BLaER1 treated with 17β-estradiol and CSF1 and Interleukin-3, amounts not matched to agents 10 nM and 100 nM (cell line): Measurements from ENCODE around the gene VMAC.

Source experiments
- H3K27ac ChIP-seq, 11 experiments: shearing (Covaris generic); formaldehyde crosslinking; 2 replicates each; pipeline ENCODE4 v1.8.1; 2022
- H3K27me3 ChIP-seq, 11 experiments: shearing (Covaris generic); formaldehyde crosslinking; 2 replicates each; pipeline ENCODE4 v1.8.1; 2022
- H3K36me3 ChIP-seq, 11 experiments: shearing (Covaris generic); formaldehyde crosslinking; 2 replicates each; pipeline ENCODE4 v1.8.1; 2022
- H3K4me1 ChIP-seq, 10 experiments: shearing (Covaris generic); formaldehyde crosslinking; 2 replicates each; pipeline ENCODE4 v1.8.1; 2022
- H3K4me2 ChIP-seq, 11 experiments: shearing (Covaris generic); formaldehyde crosslinking; 2 replicates each; pipeline ENCODE4 v1.8.1; 2022
- H3K4me3 ChIP-seq, 10 experiments: shearing (Covaris generic); formaldehyde crosslinking; 2 replicates each; pipeline ENCODE4 v1.8.1; 2022
- H3K9ac ChIP-seq, 11 experiments: shearing (Covaris generic); formaldehyde crosslinking; 2 replicates each; pipeline ENCODE4 v1.8.1; 2022
- H3K9me3 ChIP-seq, 11 experiments: shearing (Covaris generic); formaldehyde crosslinking; replicated peaks in 1 of 11; 2 replicates each; pipeline ENCODE4 v1.8.1; 2022
- H4K20me1 ChIP-seq, 11 experiments: shearing (Covaris generic); formaldehyde crosslinking; 2 replicates each; pipeline ENCODE4 v1.8.1; 2022
- Cebpa-rat ChIP-seq, 11 experiments: shearing (Covaris generic); IDR thresholded peaks; 2 replicates each; pipeline ENCODE4 v1.8.1; 2022

VMAC gene

GRCh38 chr19:5929625-5930024 is 25.0 kb downstream of the VMAC start:
- no peak overlapping the region for H3K4me3 ChIP-seq
- H3K9ac ChIP-seq: peak overlapping the region in 1 of 11 experiments; percentile 33; a peak in 1 of 22 replicates
- H3K4me2 ChIP-seq: no peak overlapping the region
- peaks cover 0 to 14% (median 10%) of the 10 kb centered on the region in 10 experiments; a peak in 8 of 20 replicates for H3K4me1 ChIP-seq
- TF ChIP-seq Cebpa-rat (IDR thresholded peaks at IDR 0.05): no peak
- H3K27me3 ChIP-seq: no peaks in the 10 kb centered on the region
- no peak overlapping the region for H3K27ac ChIP-seq
- peaks cover 10 to 79% (median 44%) of the 10 kb centered on the region in 11 experiments; a peak in 19 of 22 replicates for H4K20me1 ChIP-seq
- peaks cover 97 to 100% (median 100%) of the 10 kb centered on the region in 11 experiments for H3K36me3 ChIP-seq
- H3K9me3 ChIP-seq: no peaks in the 10 kb centered on the region

GRCh38 chr19:5931251-5931650 is 26.6 kb downstream of the VMAC start:
- H3K27ac ChIP-seq: no peak overlapping the region
- TF ChIP-seq Cebpa-rat (IDR thresholded peaks at IDR 0.05): no peak
- no peaks in the 10 kb centered on the region for H3K27me3 ChIP-seq
- no peak overlapping the region for H3K4me3 ChIP-seq
- H3K4me1 ChIP-seq: peaks cover 0 to 30% (median 25%) of the 10 kb centered on the region in 10 experiments; a peak in 15 of 20 replicates
- peaks cover 26 to 84% (median 54%) of the 10 kb centered on the region in 11 experiments; a peak in 20 of 22 replicates for H4K20me1 ChIP-seq
- H3K4me2 ChIP-seq: no peak overlapping the region
- no peak overlapping the region for H3K9ac ChIP-seq
- no peaks in the 10 kb centered on the region for H3K9me3 ChIP-seq
- H3K36me3 ChIP-seq: peaks cover 88 to 100% (median 98%) of the 10 kb centered on the region in 11 experiments

GRCh38 chr19:5932146-5932545 is 27.5 kb downstream of the VMAC start:
- Histone ChIP-seq H3K27me3 (no peaks in the 10 kb centered on the region), H3K36me3 (peaks cover 83 to 96% (median 94%) of the 10 kb centered on the region in 11 experiments), H3K27ac (no peak overlapping the region), H3K4me1 (peaks cover 5 to 36% (median 31%) of the 10 kb centered on the region in 10 experiments), H3K4me3 (no peak overlapping the region), H3K9me3 (no peaks in the 10 kb centered on the region), H3K4me2 (no peak overlapping the region), H4K20me1 (peaks cover 35 to 85% (median 55%) of the 10 kb centered on the region in 11 experiments; a peak in 21 of 22 replicates), H3K9ac (no peak overlapping the region)
- TF ChIP-seq Cebpa-rat (IDR thresholded peaks at IDR 0.05): 0 out of 22 replicates have a peak, but pooled peaks of 1 of the 11 experiments have one; percentile 13

GRCh38 chr19:5932609-5933262 is 28.1 kb downstream of the VMAC start:
- no peak overlapping the region for H3K4me3 ChIP-seq
- peaks cover 11 to 36% (median 32%) of the 10 kb centered on the region in 10 experiments for H3K4me1 ChIP-seq
- H3K9me3 ChIP-seq: no peaks in the 10 kb centered on the region
- no peak overlapping the region for H3K27ac ChIP-seq
- peaks cover 41 to 85% (median 58%) of the 10 kb centered on the region in 11 experiments; a peak in 21 of 22 replicates for H4K20me1 ChIP-seq
- H3K9ac ChIP-seq: no peak overlapping the region
- no peaks in the 10 kb centered on the region for H3K27me3 ChIP-seq
- no peak overlapping the region for H3K4me2 ChIP-seq
- TF ChIP-seq Cebpa-rat (IDR thresholded peaks at IDR 0.05): no peak
- peaks cover 77 to 93% (median 89%) of the 10 kb centered on the region in 11 experiments for H3K36me3 ChIP-seq

- Histone ChIP-seq H3K4me1 (peaks cover 15 to 42% (median 40%) of the 10 kb centered on the region in 10 experiments), H3K36me3 (peaks cover 69 to 93% (median 83%) of the 10 kb centered on the region in 11 experiments), H4K20me1 (peaks cover 47 to 93% (median 65%) of the 10 kb centered on the region in 11 experiments; a peak in 21 of 22 replicates), H3K9ac (peak overlapping the region in 3 of 11 experiments; percentile 14 to 31 (median 25); a peak in 5 of 22 replicates), H3K4me2 (no peak overlapping the region), H3K27me3 (no peaks in the 10 kb centered on the region), H3K9me3 (no peaks in the 10 kb centered on the region), H3K4me3 (no peak overlapping the region), H3K27ac (no peak overlapping the region)
- no peak for TF ChIP-seq Cebpa-rat (IDR thresholded peaks at IDR 0.05)
These were observed 28.9 kb downstream of the VMAC start for GRCh38 chr19:5933391-5934068.

GRCh38 chr19:5934069-5934401 is 29.4 kb downstream of the VMAC start:
- TF ChIP-seq Cebpa-rat (IDR thresholded peaks at IDR 0.05): no peak
- no peak overlapping the region for H3K4me2 ChIP-seq
- H4K20me1 ChIP-seq: peaks cover 51 to 98% (median 68%) of the 10 kb centered on the region in 11 experiments; a peak in 21 of 22 replicates
- H3K36me3 ChIP-seq: peaks cover 64 to 93% (median 82%) of the 10 kb centered on the region in 11 experiments
- no peak overlapping the region for H3K4me3 ChIP-seq
- no peaks in the 10 kb centered on the region for H3K27me3 ChIP-seq
- H3K9me3 ChIP-seq: no peaks in the 10 kb centered on the region
- no peak overlapping the region for H3K27ac ChIP-seq
- peak overlapping the region in 3 of 11 experiments; percentile 14 to 31 (median 25); a peak in 4 of 22 replicates for H3K9ac ChIP-seq
- peaks cover 15 to 47% (median 45%) of the 10 kb centered on the region in 10 experiments for H3K4me1 ChIP-seq

- Histone ChIP-seq H4K20me1 (peaks cover 56 to 99% (median 77%) of the 10 kb centered on the region in 11 experiments; a peak in 21 of 22 replicates), H3K36me3 (peaks cover 64 to 93% (median 82%) of the 10 kb centered on the region in 11 experiments), H3K27ac (peak overlapping the region in 1 of 11 experiments; percentile 21; a peak in 1 of 22 replicates), H3K4me2 (peak overlapping the region in 5 of 11 experiments; percentile 16 to 93 (median 73); a peak in 7 of 22 replicates), H3K4me3 (no peak overlapping the region), H3K9ac (peak overlapping the region in 5 of 11 experiments; percentile 5 to 44 (median 31); a peak in 7 of 22 replicates), H3K4me1 (peaks cover 15 to 55% (median 53%) of the 10 kb centered on the region in 10 experiments), H3K27me3 (no peaks in the 10 kb centered on the region), H3K9me3 (no peaks in the 10 kb centered on the region)
- no peak for TF ChIP-seq Cebpa-rat (IDR thresholded peaks at IDR 0.05)
These were observed 30.3 kb downstream of the VMAC start for GRCh38 chr19:5934774-5935472.

GRCh38 chr19:5935473-5936291 is 31.0 kb downstream of the VMAC start:
- Histone ChIP-seq H4K20me1 (peaks cover 64 to 99% (median 81%) of the 10 kb centered on the region in 11 experiments; a peak in 21 of 22 replicates), H3K4me2 (peak overlapping the region in 9 of 11 experiments; percentile 40 to 93 (median 73); a peak in 18 of 22 replicates), H3K4me3 (no peak overlapping the region), H3K4me1 (peaks cover 15 to 60% (median 58%) of the 10 kb centered on the region in 10 experiments), H3K27ac (peak overlapping the region in 3 of 11 experiments; percentile 21 to 35 (median 34); a peak in 2 of 22 replicates), H3K9ac (peak overlapping the region in 6 of 11 experiments; percentile 5 to 67 (median 48); a peak in 8 of 22 replicates), H3K36me3 (peaks cover 64 to 93% (median 82%) of the 10 kb centered on the region in 11 experiments), H3K9me3 (no peaks in the 10 kb centered on the region), H3K27me3 (no peaks in the 10 kb centered on the region)
- TF ChIP-seq Cebpa-rat (IDR thresholded peaks at IDR 0.05): no peak
